Stimulated activated naive B cell treated with anti-CD40 and anti-IgM and Interleukin-4, amounts not matched to agents 10 μg/mL and 1 μg/mL and 100 μg/mL, for 72 hours (primary cell): ENCODE results near the gene SUGCT.

Experiments
- ATAC-seq, 2 donors: fragments of 150-1000 bp; cut with Tn5 transposase; replicated peaks; 2 replicates each; pipeline ENCODE4 v1.10.0; 2021; ENCODE audit warnings: moderate library complexity in 1 of 2
- DNase-seq: peaks from one replicate; pipeline ENCODE4 v3.0.0; 2021
- H3K27ac Mint-ChIP-seq: one replicate; pipeline ENCODE4 v1.8.0; 2022; ENCODE audit warnings: mild to moderate bottlenecking, mixed read lengths
- H3K27me3 Mint-ChIP-seq, 2 donors: one replicate each; pipeline ENCODE4 v1.8.0; 2022; ENCODE audit warnings: mixed read lengths in 2 of 2
- H3K36me3 Mint-ChIP-seq, 2 donors: one replicate each; pipeline ENCODE4 v1.8.0; 2022; ENCODE audit warnings: mixed read lengths in 2 of 2, mild to moderate bottlenecking in 1 of 2
- H3K4me1 Mint-ChIP-seq, 2 donors: one replicate each; pipeline ENCODE4 v1.8.0; 2022; ENCODE audit warnings: mixed read lengths in 2 of 2, mild to moderate bottlenecking in 1 of 2
- H3K4me3 Mint-ChIP-seq, 2 donors: one replicate each; pipeline ENCODE4 v1.8.0; 2022; ENCODE audit warnings: mild to moderate bottlenecking in 2 of 2, mixed read lengths in 2 of 2, moderate library complexity in 1 of 2
- H3K9me3 Mint-ChIP-seq, 2 donors: one replicate each; pipeline ENCODE4 v1.8.0; 2022; ENCODE audit warnings: mixed read lengths in 2 of 2, mild to moderate bottlenecking in 1 of 2

The SUGCT gene

DNA sequence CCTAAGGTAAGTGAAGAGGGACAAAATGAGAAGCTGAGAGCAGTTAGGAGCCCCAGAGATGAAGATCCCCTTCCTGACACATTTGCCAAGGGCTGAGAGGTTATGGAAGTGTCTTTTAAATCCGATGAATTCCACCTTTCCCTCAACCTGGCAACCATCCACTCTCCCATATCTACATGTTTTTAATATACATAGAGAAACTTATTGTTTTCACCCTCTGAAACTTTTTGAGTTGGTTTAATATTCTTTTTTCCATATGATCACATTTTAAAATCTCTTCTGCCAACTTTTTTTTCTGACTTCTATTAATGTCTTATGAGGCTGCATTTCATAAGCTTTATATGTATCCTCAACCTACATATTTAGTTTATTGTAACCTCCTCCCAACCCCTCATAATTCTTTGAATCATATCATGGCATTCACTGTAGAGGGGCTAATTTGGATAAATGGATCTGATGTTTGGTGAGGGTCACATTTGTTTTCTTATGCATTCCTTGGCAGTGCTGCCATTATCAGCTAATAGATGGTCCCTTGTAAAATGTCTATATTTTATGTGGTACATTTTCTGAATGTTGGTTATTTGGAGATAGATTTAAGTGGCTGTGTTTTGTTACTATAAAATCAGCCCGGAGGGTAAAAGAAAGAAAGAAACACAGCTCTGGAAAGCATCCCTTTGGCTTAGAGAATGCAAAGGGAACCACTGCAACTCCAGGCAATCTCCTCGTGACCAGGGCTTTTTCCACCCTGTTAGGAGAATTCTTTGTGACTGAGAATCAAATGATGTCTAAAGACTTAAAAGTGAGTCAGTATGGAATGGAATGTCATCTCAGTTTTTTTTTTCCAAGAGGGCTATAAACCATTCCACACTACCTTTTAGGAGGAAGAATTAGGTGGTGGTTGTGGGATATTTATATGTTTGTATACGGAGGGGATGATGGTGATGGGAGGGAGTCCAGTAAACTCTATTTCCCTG lies 334.4 kb downstream of the SUGCT start:
- H3K27me3 Mint-ChIP-seq, result peaks cover 0 to 6% of the 10 kb centered on the region in 2 donors
- H3K27ac Mint-ChIP-seq, result no peak overlapping the region
- DNase-seq (no peak), ATAC-seq (no peak)
- H3K9me3 Mint-ChIP-seq, result no peaks in the 10 kb centered on the region
- no peak overlapping the region for H3K4me3 Mint-ChIP-seq
- H3K36me3 Mint-ChIP-seq, result no peaks in the 10 kb centered on the region
- H3K4me1 Mint-ChIP-seq, result no peaks in the 10 kb centered on the region

GRCh38 chr7:40470091-40470592 lies 335.3 kb downstream of the SUGCT start:
- no peaks in the 10 kb centered on the region for H3K36me3 Mint-ChIP-seq
- no peak for ATAC-seq
- no peak for DNase-seq
- H3K27me3 Mint-ChIP-seq, result peaks cover 0 to 6% of the 10 kb centered on the region in 2 donors
- no peaks in the 10 kb centered on the region for H3K4me1 Mint-ChIP-seq
- H3K9me3 Mint-ChIP-seq, result no peaks in the 10 kb centered on the region
- no peak overlapping the region for H3K27ac Mint-ChIP-seq
- H3K4me3 Mint-ChIP-seq, result no peak overlapping the region

DNA sequence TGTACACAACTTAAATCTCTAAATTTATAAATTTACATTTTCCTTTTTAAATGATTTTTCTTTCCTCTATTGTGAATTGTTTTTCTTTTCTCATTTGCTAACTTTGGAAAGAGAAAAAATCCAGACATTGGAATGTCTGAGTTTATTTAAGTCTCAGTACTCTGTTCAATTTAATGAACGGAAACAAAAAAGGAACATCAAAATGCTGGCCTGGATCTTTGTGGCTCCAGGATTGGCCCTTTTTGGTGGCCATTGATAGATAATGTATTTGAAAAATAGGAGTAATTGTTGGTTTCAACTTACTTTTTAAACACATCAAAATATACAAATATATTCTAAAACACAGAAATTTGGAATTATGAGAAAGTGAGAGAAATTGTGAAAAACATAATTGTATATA lies 336.0 kb downstream of the SUGCT start:
- Mint-ChIP-seq H3K36me3 (no peaks in the 10 kb centered on the region), H3K4me3 (no peak overlapping the region), H3K9me3 (no peaks in the 10 kb centered on the region), H3K27me3 (peaks cover 0 to 6% of the 10 kb centered on the region in 2 donors), H3K27ac (no peak overlapping the region), H3K4me1 (no peaks in the 10 kb centered on the region)
- ATAC-seq (no peak), DNase-seq (no peak)

DNA sequence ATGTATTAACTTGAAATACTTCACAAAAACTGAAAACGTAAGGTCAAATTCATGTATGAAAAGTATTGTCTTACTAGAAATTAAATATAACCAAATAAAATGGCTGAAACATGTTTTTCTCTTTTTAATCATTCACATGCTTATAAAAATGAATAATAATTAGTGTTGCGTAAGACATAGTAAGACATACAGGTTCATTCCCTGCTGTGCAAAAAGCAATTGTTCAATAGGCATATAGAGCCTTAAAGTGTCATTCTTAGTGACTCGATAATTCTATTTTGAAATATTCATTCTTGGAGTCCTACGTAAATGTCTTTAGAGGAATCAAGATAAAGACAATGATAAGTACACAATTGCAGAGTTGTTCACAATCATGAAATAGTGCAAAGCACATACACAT lies 337.1 kb downstream of the SUGCT start:
- ATAC-seq, result no peak
- Mint-ChIP-seq H3K4me1 (no peaks in the 10 kb centered on the region), H3K9me3 (no peaks in the 10 kb centered on the region), H3K36me3 (no peaks in the 10 kb centered on the region), H3K27me3 (peaks cover 0 to 6% of the 10 kb centered on the region in 2 donors), H3K27ac (no peak overlapping the region), H3K4me3 (no peak overlapping the region)
- DNase-seq, result no peak

DNA sequence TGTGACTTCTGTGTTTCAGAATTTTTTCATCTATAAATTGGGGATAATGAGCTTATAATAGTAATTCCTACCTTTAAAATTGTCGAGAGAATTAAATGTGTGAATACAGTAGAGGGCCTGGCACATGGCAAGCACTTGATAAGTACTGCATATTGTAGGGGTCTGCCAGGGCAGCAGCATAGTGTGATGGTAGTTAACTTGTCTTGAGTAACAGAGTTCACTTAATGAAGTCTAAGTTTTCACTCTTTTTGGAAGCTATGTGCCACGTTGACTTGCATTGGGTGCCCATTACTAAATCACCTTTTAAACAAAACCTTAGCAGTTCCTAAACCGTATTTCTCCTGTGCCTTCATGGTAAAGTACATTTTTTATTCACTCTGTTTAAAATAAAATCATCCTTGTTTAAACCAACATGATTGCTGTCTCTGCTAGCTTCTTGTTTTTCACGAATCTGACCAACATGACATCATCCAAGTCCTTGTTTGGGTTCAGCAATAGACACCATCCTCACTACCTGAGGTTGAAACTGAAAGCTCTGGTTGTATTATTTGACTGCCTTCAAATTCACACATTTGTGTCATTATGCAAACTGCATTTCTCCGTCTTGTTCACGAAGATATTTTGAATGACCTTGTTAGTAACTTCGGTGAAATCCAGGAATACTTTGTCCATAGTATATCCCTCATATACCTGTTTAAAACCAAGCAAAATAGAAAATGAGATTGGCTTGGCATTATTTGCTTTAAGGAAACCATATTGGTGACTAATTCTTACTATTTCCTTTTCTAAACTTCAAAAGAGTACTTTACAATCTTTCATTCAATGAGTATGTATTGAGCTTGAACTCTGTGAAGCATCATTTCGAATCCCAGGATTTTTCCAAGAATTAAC lies 340.2 kb downstream of the SUGCT start:
- Mint-ChIP-seq H3K4me3 (no peak overlapping the region), H3K27ac (no peak overlapping the region), H3K27me3 (peaks cover 0 to 6% of the 10 kb centered on the region in 2 donors), H3K36me3 (no peaks in the 10 kb centered on the region), H3K9me3 (no peaks in the 10 kb centered on the region), H3K4me1 (no peaks in the 10 kb centered on the region)
- no peak for DNase-seq
- peak in 1 of 2 donors; percentile 41 for ATAC-seq

DNA sequence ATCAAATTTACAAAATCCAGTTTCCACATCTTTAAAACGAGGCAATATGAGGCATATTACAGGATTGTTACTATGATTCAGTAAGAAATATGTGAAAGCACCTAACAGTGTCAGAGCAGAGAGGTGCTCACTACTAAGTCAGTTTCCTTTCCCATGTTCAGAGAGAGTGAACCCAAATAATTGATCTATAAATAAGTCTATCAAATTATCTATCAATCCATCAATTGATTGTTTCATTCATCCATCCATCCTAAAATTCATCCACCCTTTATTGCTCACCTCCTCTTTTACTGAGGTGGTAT lies 340.8 kb downstream of the SUGCT start:
- Mint-ChIP-seq H3K27me3 (peaks cover 0 to 1% of the 10 kb centered on the region in 2 donors), H3K27ac (no peak overlapping the region)

DNA sequence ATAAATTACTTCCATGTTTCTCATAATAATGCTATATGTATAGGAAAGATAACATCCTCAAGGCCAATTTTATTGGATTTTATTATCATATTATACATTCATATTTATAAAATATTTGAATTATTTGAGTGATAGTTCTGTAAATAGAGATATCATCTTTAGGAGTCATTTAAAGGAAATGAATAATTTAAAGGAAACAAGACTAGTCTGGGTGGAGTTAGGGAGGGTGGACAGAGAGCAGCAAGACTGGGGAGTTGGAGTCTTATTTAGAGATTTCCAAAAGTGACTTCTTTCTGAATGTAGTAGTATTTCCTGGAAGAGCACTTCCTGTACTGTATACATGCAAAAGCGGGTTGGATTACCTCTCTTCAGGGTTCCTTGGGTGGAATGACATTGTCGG lies 342.3 kb downstream of the SUGCT start:
- H3K36me3 Mint-ChIP-seq, result no peaks in the 10 kb centered on the region
- no peak overlapping the region for H3K4me3 Mint-ChIP-seq
- H3K4me1 Mint-ChIP-seq, result no peaks in the 10 kb centered on the region
- ATAC-seq (no peak), DNase-seq (no peak)
- no peaks in the 10 kb centered on the region for H3K27me3 Mint-ChIP-seq
- no peak overlapping the region for H3K27ac Mint-ChIP-seq
- H3K9me3 Mint-ChIP-seq, result no peaks in the 10 kb centered on the region

More for the DNA sequence above, 340.8 kb downstream of the SUGCT start:
- Mint-ChIP-seq H3K4me3 (no peak overlapping the region), H3K9me3 (no peaks in the 10 kb centered on the region), H3K4me1 (no peaks in the 10 kb centered on the region), H3K36me3 (no peaks in the 10 kb centered on the region)
- DNase-seq (no peak), ATAC-seq (no peak)

DNA sequence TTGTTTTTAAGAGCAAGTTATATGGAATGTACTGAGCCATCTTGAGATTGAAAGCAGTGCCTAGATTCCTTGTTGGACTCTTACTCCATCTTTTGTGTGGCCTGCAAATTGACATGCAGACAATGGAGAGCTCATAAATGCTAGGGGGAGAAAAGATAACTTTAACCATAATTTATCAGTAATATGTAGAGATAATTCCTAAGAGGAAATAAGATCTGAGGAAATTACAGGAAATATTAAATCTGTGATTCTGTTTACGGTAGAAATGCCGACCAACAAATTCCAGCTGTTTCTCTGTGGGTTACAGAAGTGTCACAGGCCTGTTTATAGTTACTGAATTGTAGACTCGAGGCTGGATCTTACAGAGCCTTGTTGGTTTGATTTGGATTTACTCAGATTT lies 348.0 kb downstream of the SUGCT start:
- no peaks in the 10 kb centered on the region for H3K9me3 Mint-ChIP-seq
- no peaks in the 10 kb centered on the region for H3K27me3 Mint-ChIP-seq
- no peak overlapping the region for H3K27ac Mint-ChIP-seq
- no peak for DNase-seq
- no peak for ATAC-seq
- H3K36me3 Mint-ChIP-seq, result no peaks in the 10 kb centered on the region
- no peak overlapping the region for H3K4me3 Mint-ChIP-seq
- no peaks in the 10 kb centered on the region for H3K4me1 Mint-ChIP-seq

DNA sequence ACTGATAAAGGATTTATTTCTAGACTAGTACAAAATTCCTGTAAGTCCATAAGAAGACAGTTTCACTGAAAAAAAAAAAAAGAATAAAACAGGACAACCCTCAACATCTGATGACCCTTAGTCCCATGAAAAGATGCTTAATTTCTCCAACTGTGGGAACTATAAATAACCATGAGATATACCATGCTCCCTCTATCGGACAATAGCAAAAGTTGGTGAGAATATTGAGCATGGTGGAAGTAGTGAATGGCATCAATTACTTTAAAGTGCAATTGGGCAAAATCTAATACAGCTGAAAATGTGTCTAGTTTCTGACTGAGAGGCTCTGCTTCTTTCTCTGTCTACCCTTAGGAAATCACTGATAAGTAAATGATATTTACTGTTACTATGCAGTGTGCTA lies 348.8 kb downstream of the SUGCT start:
- ATAC-seq (no peak), DNase-seq (no peak)
- Mint-ChIP-seq H3K36me3 (no peaks in the 10 kb centered on the region), H3K9me3 (no peaks in the 10 kb centered on the region), H3K4me1 (no peaks in the 10 kb centered on the region), H3K27ac (no peak overlapping the region), H3K27me3 (no peaks in the 10 kb centered on the region), H3K4me3 (no peak overlapping the region)

GRCh38 chr7:40489844-40490602 lies 355.2 kb downstream of the SUGCT start:
- no peaks in the 10 kb centered on the region for H3K36me3 Mint-ChIP-seq
- no peak for DNase-seq

GRCh38 chr7:40490603-40490924 lies 355.8 kb downstream of the SUGCT start:
- Mint-ChIP-seq H3K27me3 (peaks cover 6% of the 10 kb centered on the region in 2 donors), H3K9me3 (no peaks in the 10 kb centered on the region), H3K4me1 (no peaks in the 10 kb centered on the region), H3K4me3 (no peak overlapping the region), H3K36me3 (no peaks in the 10 kb centered on the region), H3K27ac (no peak overlapping the region)
- DNase-seq, result no peak
- ATAC-seq, result no peak

More at GRCh38 chr7:40489844-40490602, 355.2 kb downstream of the SUGCT start:
- Mint-ChIP-seq H3K27me3 (peaks cover 6% of the 10 kb centered on the region in 2 donors), H3K4me1 (no peaks in the 10 kb centered on the region), H3K4me3 (no peak overlapping the region), H3K9me3 (no peaks in the 10 kb centered on the region), H3K27ac (no peak overlapping the region)
- ATAC-seq, result peak in 1 of 2 donors; percentile 38

GRCh38 chr7:40492946-40493345 lies 358.1 kb downstream of the SUGCT start:
- no peaks in the 10 kb centered on the region for H3K4me1 Mint-ChIP-seq
- H3K4me3 Mint-ChIP-seq, result no peak overlapping the region
- DNase-seq, result no peak
- no peak overlapping the region for H3K27ac Mint-ChIP-seq
- no peaks in the 10 kb centered on the region for H3K36me3 Mint-ChIP-seq
- ATAC-seq, result no peak
- H3K9me3 Mint-ChIP-seq, result no peaks in the 10 kb centered on the region
- peaks cover 6% of the 10 kb centered on the region in 2 donors for H3K27me3 Mint-ChIP-seq

DNA sequence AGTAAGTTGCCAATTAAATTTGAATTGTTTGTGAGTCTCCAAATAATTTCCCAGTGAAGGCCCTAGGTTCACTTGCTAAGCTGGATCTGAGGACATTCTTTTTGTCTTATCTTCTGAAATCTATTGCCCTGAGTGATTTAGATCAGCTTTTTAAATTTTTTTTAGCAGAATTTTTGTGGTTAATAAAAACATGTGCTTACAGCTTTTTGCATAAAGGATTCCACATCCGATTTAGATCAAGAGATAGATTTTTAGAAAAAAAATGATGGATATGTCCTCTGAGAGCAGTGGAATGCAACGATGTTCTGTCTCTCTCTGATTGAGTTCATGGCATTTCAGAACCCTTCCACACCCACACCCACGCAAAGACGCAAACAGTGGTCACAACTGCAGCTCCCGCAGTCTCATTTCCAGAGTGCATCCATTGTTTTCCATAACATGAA lies 358.8 kb downstream of the SUGCT start:
- H3K9me3 Mint-ChIP-seq, result no peaks in the 10 kb centered on the region

DNA sequence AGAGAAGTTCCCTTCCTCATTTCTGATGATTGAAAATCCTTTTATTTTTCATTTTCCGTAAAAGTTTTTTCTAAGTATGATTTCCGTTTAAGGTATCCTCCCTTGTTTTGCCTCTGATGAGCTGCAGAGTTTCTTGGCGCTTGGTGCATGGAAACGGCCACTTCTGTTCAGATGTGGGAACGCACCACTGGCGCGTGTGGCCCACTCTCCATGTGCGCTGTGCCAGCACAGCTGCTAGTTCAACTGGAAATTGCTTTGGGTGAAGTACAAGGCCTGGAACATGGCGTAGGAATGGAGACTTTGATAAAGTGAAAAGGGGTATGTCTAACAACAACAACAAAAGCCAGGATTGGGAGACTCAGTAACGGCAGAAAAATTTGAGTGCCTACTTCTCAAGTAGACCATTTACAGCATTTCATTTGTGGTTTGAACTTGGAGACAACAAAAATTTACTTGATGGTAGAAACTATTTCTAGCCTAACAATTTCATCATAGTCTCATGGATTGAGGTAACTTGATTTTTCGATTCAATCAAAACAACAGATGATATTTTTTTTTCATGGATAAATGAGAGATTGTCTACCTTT lies 364.2 kb downstream of the SUGCT start:
- no peak overlapping the region for H3K27ac Mint-ChIP-seq
- ATAC-seq (no peak), DNase-seq (no peak)
- no peaks in the 10 kb centered on the region for H3K27me3 Mint-ChIP-seq
- no peaks in the 10 kb centered on the region for H3K36me3 Mint-ChIP-seq
- no peak overlapping the region for H3K4me3 Mint-ChIP-seq
- no peaks in the 10 kb centered on the region for H3K9me3 Mint-ChIP-seq
- peaks cover 0 to 2% of the 10 kb centered on the region in 2 donors for H3K4me1 Mint-ChIP-seq

More for the DNA sequence above, 358.8 kb downstream of the SUGCT start:
- H3K27ac Mint-ChIP-seq, result no peak overlapping the region
- H3K4me1 Mint-ChIP-seq, result no peaks in the 10 kb centered on the region
- ATAC-seq (no peak), DNase-seq (no peak)
- H3K4me3 Mint-ChIP-seq, result no peak overlapping the region
- peaks cover 6% of the 10 kb centered on the region in 2 donors for H3K27me3 Mint-ChIP-seq
- no peaks in the 10 kb centered on the region for H3K36me3 Mint-ChIP-seq
